GM18505 (cell line): ENCODE measurements around the gene RYR2.
A peak's percentile ranks its signal among the peaks of the same experiment; 100 is the strongest.

Experiments
- ATAC-seq: cut with Tn5 transposase; IDR thresholded peaks from one replicate; pipeline ENCODE4 v1.9.1; 2021; ENCODE audit not compliant: unreplicated experiment
- POLR2A ChIP-seq: IDR thresholded peaks from 4 replicates; pipeline ENCODE4 v1.6.1; 2011; ENCODE audit warnings: borderline replicate concordance; ENCODE audit not compliant: insufficient read depth, insufficient read length; ENCODE audit errors: extremely low read depth

Gene RYR2

DNA sequence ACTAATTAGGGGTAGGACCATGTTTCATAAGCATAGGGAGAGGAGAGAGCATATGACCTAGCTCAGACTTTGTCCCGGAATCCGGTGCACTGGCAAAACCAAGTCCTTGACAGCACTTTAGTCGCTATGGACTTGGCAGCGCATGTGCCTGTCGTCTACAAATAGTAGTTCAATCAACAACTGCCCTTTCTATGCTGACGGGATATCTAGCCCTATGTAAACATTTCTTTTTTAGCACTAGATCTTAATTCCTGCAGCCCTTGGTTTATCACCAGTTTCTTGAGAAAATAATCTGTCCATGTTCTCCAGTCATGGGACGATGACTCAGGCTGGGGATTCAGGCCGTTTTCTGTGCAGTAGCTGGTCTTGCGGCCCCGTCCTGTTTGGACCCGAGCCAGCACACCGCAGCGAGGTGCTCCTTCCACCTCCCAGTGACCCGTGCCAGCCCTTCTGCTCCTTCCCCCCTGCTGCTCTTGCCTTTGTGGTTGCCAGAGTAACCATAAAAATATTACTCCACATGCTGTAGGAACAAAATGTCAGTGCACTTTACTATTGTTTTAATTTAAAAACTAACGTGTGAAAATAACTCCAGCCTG, 29.1 kb upstream of the RYR2 start:
- ATAC-seq, result no peak
- no peak for TF ChIP-seq POLR2A

DNA sequence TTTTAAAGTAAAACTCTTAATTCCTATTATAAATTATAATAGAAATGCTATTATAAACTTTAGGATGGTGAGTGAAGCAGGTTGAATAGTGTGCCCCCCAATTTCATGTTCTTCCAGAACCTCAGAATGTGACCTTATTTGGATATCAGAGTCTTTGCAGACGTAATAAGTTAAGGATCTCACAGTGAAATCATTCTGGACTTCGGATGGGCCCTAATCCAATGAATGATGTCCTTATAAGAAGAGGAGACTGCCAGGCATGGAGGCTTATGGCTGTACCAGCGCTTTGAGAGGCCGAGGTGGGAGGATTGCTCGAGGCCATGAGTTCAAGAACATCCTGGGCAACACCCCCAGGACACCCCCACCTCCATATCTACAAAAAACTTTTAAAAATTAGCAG, 28.4 kb upstream of the RYR2 start:
- ATAC-seq, result no peak
- no peak for TF ChIP-seq POLR2A

DNA sequence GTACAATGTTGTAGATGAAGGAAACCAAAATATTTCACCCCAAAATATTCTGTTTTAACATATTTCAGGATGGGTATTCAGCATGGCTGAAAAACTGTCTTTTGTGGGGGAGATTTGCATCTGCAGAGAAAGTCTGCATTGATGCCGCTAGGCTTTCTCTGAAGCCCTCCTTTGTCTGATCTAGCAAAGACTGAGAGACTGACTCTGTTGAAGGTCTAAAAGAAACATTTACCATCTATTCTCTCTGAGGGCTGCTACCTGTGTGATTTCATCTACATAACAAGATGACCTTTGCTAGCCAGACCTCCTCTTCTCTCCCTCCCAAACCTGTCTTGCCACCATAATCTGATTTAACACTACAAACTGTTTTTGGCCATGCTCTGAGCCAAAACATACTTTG, 25.4 kb upstream of the RYR2 start:
- no peak for ATAC-seq
- no peak for TF ChIP-seq POLR2A

DNA sequence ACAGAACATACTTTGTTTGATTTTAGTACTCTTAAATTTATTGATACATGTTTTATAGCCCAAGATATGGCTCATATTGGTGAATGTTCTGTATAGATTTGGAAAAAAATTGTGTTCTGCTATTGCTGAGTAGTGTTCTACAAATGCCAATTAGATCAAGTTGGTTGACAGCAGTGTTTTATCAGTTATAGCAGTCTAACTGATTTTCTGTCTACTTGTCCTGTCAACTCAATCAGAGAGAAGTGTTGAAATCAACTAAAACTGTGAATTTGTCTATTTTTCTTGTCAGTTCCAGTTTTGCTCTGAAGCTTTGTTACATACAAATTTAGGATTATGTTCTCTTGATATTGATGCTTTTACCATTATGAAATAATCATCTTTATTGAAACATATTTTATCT, 23.1 kb upstream of the RYR2 start:
- no peak for TF ChIP-seq POLR2A
- no peak for ATAC-seq

DNA sequence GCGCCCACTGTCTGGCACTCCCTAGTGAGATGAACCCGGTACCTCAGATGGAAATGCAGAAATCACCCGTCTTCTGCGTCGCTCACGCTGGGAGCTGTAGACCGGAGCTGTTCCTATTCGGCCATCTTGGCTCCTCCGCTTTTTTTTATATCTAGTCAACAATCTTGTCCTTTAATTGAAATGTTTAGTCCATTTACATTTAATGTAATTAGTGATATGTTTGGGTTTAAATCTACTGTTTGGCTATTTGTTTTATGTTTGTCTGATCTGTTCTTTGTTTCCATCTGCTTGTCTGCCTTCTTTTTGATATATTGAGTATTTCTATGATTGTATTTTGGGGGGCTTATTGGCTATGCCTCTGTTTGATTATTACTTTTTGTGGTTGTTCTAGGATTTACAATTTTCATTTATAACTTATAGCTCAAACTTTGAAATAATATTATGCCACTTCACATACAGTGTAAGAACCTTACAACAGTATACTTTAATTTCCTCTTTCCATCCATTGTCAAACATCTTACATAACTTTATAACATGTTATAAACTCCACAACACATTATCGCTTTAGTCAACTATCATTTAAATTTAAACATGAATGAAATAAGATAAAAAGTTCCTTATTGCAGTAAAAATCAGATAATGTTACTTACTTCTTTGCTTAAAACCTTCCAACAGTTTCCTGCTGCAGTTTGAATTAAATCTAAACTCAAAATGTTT, 16.5 kb upstream of the RYR2 start:
- no peak for ATAC-seq
- no peak for TF ChIP-seq POLR2A

DNA sequence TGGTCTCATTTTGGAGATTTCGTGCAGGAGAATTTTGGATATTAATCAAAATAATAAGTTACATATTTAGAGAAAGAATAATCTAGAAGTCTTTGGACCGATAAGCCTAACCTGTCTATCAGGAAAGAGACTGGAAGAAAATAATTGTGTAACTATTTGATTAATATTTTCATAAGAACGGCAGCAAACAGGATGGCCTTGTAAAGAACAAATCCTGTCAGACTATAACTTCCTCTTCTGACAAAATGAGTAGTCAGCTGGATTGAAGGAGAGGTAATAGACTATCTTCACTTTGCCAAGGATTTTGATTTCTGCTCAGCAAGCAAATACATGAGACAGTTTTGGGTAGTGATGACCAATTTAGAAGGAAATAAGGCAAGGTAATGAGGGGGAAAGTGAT, 12.7 kb upstream of the RYR2 start:
- no peak for TF ChIP-seq POLR2A
- ATAC-seq, result no peak

DNA sequence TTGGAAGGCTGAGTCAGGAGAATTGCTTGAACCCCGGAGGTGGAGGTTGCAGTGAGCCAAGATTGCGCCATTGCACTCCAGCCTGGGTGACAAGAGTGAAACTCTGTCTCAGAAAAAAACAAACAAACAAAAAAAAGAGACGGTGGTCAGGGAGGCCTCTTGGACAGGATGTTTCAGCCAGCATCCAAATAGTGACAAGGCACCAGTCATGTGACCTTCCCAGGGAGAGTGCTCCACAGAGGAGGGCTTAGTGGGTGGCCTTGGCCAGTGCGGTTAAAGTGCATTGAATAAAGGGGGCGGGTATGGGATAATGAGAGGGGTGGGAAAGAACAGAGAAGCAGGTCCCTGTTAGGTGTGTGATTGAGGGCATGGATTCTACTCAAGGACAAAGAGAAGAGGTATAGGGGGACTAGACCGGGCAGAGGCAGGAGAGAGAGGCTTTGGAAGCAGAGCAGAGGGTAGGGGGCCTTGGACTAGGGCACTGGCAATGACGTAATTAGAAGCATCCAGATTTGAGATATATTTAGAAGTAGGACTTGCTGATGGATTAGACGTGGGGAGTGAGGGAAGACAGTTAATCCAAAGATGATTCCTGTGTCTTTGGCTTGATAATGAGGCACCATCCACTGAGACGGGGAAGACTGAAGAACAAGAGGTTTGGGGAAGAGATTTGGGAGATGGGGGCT, 12.0 kb upstream of the RYR2 start:
- no peak for ATAC-seq
- TF ChIP-seq POLR2A, result no peak

DNA sequence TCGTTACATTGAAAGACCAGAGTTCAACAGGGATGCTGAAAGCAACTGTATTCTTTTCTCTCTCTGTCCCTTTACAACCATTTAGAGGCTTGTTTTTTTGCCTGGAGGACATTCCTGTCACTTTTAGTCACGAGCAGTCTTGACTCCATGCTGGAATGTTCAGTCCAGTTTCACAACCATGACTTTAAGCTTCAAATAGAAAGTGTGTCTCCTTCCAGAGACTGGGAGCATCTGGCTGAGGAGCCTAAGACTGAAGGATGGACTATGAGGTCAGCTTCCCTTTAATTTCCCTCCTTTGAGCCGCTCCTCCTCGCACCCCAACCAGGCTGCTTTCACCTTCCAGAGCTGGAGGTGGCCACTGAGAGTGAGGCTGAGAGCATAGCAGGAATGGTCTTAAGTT, 10.5 kb upstream of the RYR2 start:
- no peak for TF ChIP-seq POLR2A
- no peak for ATAC-seq

DNA sequence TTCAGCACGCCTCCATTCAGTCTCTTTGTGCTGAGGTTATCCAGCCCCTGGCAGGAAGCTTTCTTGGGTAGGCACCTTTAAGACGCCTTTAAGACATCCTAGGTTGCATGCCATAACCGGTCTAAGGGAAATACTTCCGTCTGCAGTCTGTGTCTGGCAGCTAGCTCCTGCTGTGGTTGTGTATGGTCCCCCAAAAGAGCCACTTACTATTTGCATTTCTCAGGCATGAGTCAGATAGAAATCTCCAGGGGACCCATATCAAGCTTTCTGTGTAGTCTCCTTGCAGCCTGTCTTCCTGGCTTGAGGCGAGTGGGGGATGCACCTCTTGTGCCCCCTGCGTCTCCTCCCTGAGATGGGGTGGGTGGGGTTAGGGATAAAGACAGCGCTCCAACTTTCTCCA, 10.0 kb upstream of the RYR2 start:
- TF ChIP-seq POLR2A, result no peak
- ATAC-seq, result peak; percentile 84

DNA sequence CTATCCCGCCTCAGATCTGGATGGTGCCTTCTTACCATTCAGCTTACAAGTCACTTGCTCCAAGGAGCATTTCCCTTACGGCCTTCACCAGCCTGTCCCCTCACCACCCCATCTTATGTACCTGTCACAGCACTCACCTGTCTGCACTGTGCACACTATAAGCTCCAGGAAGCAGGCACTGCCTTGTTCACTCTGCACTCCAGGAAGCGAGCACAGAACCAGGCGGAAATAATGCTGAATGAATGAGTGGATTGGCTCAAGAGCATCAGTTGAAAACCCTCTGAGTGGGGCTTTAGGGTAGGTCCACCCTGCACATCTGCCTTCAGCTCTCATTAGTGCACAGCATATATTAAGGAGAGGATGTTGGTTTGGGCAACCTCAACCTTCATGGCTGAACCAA, 8.9 kb upstream of the RYR2 start:
- ATAC-seq, result no peak
- TF ChIP-seq POLR2A, result no peak

DNA sequence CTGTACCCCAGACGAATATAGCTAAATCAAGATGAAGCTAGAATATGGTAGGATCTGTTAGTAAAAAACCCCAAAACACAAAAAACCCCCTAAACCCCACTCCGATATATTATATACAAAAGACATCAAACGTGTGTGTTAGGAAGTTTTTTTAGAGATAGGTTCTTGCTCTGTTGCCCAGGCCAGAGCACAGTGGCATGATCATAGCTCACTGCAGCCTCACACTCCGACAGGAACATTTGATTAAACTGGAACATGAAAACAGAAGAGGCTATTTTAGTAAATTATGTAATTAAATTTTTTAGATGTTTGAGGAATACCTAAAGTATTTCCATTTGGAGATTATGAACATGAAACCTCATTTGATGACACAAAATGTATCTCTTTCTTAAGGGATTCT, 8.2 kb upstream of the RYR2 start:
- TF ChIP-seq POLR2A, result no peak
- no peak for ATAC-seq

DNA sequence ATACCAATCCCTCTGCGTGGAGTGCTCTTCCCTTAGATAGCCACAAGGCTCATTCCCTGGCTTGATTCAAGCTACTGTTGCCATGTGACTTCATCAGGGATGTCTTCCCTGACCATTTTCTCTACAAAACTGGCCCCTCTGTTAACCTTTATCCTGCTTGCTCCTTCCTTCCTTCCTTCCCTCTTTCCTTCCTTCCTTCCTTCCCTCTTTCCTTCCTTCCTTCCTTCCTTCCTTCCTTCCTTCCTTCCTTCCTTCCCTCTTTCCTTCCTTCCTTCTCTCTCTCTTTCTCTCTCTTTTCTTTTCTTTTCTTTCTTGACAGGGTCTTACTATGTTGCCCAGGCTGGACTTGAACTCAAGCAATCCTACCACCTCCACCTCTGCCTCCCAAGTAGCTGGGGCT, 6.2 kb upstream of the RYR2 start:
- no peak for TF ChIP-seq POLR2A
- ATAC-seq, result no peak

DNA sequence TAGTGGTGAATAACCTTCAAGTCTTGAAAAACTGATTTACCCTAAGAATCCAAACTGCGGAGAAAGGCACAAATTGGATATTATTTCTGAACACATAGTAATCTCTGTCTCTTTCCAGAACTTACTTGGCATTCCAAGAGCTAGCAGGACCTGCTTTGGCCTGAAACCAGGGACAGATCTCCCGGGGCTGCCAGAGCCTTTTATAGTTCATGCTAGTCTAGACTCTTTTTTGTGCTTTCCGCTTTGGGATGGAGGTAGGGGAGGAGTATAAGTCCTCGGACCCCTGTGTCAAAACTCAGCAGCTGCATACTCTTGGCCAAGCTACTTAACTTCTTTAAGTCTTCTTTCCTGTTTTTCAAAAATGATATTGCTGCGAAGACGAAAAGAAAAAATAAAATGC, 3.8 kb upstream of the RYR2 start:
- no peak for ATAC-seq
- TF ChIP-seq POLR2A, result no peak

DNA sequence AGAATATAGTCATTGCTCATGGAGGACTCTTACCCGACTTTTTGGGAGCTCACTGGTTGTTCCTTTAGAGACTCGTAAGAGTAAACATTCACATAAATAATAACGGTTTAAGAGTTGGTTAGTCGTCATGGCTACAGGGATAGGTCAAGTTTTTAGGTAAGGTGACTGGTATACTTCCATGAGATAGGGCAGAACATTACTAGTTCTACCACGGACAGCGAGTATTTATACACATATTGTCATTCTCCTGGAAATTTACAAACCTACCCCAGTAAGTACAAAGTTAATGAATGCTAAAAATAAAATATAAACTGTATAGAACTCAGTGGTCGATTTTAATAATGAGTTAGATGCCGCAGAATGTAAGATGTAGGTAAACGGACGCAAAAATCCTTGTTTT, 1.2 kb upstream of the RYR2 start:
- no peak for ATAC-seq
- no peak for TF ChIP-seq POLR2A
